HG02970 (cell line): ENCODE measurements around the gene OSTM1.
"Not testable (repeated sequence)": the region's sequence is repeated elsewhere in the genome, so short reads cannot be mapped to it uniquely, and the experiment has no call there.

ENCODE experiments used
- ATAC-seq: cut with Tn5 transposase; IDR thresholded peaks from one replicate; pipeline ENCODE4 v1.9.1; 2021; ENCODE audit warnings: mild to moderate bottlenecking, moderate library complexity, moderate number of reproducible peaks; ENCODE audit not compliant: unreplicated experiment, low FRiP score

Gene OSTM1

DNA sequence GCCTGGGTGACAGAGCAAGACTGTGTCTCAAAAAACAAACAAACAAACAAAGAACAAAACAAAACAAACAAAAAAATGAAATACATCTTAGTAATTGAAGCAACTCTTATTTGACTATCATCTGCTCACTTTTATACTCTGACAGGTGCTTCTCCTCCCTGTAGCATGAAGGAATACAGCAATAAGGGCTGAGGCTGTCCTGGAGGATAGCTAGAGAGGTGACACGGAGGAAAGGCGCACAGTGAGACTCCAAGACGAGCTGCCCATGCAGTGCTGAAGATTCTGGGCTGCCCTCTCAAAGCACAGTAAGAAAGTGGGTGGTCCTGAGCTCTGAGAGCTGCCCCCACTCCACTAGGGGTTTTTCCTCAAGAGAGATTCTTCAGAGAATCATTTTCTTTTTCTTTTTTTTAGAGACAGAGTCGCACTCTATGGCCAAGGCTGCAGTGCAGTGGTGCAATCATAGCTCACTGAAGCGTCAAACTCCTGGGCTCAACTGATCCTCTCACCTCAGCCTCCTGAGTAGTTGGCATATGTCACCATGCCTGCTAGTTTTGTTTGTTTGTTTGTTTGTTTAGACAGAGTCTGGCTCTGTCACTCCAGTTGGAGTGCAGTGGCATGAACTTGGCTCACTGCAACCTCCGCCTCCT lies 50.0 kb downstream of the OSTM1 start:
- no peak for ATAC-seq

- no peak for ATAC-seq
Observed at GRCh38 chr6:108020472-108021116, 53.9 kb downstream of the OSTM1 start.

GRCh38 chr6:108016283-108016682 lies 58.3 kb downstream of the OSTM1 start:
- not testable (repeated sequence) for ATAC-seq

DNA sequence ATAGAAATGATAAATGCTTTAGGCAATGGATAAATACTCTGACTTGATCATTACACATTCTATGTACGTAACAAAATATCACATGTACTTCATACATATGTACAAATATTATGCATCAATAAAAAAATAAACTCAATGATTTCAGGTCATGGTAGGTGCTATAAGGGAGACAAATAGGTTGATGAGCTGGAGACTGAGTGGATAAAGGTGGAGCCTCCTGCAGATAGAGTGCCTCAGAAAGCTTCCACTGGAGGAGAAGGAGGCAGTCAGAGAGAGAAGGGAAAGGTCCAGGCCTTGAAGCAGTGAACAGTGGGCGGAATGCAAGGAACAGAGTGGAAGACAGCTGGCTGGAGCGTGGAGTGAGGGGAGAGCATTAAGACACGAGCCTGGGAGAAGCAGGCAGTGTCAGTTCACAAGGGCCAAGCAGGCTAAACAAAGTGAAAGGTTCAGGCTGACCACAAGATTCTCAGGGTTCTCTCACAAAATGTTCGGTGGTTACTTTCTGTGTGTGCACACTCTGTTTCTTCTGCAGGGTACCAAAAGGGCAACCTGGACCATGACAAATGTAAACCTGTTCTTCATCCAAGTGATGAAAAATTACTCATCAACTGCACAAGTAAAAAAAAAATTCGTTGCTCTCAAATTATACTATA lies 60.6 kb downstream of the OSTM1 start:
- ATAC-seq: no peak

DNA sequence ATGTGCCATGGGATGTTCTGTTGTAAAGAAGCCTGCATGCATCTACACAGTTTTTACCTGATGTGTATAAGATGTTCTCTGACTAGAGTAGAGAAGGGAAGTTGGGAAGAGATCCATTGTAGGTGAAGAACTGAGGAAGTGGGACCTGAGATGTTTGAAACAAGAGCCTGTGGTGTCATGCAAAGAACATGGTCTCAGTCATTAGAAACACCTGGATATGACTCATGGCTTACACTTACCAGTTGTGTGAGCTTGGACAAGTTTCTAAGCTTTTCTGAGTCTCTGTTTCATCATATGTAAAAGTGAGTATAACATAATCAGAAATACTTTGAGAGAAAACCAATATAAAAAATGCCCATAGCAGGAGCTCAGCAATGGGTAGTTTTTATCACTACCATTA lies 64.6 kb downstream of the OSTM1 start:
- no peak for ATAC-seq

- not testable (repeated sequence) for ATAC-seq
Observed at GRCh38 chr6:108009258-108009657, 65.3 kb downstream of the OSTM1 start.

DNA sequence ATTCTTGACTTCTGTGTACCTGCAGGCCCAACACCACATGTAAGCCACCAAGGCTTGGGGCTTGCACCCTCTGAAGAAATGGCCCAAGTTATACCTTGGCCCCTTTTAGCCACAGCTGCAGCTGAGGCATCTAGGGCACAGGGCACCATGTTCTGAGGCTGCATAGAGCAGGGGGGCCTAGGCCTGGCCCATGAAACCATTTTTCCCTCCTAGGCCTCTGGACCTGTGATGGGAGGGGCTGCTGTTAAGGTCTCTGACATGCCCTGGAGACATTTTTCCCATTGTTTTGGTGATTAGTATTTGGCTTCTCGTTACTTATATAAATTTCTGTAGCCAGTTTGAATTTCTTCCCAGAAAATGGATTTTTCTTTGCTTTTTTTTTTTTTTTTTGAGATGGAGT lies 66.2 kb downstream of the OSTM1 start:
- no peak for ATAC-seq

DNA sequence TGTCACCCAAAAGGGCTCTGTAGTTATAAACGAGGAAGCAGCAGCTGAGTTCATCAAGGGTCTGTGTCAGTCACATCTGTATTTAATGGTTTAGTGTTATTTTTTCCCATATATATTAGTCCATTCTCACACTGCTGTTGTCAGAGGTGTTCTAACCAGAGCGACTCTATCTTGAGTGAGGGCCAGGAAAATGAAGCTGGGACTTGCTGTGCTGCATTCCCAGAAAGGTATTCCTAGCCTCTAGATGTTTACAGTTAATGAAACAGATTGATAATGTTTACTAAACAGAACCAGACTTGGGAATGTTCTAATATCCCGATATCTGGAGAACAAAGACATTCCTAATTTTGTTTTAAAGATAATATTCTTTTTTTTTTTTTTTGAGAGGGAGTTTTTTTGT lies 68.6 kb downstream of the OSTM1 start:
- no peak for ATAC-seq

- ATAC-seq: no peak
Observed at GRCh38 chr6:108004861-108005260, 69.7 kb downstream of the OSTM1 start.

GRCh38 chr6:108002365-108003221 lies 71.9 kb downstream of the OSTM1 start:
- no peak for ATAC-seq

DNA sequence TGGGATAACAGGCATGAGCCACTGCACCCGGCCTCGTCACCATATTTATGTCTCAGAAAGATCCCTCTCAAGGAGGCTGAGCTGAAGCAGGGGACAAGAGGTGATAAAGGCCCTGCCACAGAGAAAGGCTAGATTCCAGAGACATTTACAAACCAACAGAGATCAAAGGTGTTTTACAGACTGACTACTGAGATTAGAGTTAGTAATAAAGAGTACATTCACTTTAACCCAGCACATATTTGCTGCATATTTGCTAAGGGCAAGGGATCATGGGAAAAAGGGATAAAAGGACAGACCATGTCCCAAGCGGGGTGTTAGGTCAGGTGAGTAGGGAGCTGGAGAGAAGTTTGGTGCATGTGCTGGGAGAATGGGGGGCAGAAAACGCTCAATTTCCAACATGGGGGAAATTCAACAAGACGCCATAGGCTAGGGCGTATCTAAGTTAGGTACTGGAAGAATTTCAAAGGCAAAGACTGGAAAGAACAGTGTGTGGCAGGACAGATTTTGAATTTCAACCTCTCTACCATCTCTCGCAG lies 72.8 kb downstream of the OSTM1 start:
- ATAC-seq: no peak

DNA sequence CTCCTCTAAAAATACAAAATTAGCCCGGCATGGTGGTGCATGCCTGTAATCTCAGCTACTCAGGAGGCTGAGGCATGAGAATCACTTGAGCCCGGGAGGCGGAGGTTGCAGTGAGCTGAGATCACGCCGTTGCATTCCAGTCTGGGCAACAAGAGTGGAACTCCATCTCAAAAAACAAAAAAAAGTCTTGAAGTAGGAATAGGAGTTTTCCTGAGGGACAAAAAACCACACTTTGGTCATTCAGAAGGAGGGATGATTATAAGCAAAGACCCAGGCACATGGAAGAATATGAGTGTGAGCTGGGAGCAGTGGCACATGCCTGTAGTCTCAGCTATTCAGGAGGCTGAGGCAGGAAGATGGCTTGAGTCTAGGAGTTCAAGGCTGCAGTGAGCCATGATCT lies 74.3 kb downstream of the OSTM1 start:
- not testable (repeated sequence) for ATAC-seq

DNA sequence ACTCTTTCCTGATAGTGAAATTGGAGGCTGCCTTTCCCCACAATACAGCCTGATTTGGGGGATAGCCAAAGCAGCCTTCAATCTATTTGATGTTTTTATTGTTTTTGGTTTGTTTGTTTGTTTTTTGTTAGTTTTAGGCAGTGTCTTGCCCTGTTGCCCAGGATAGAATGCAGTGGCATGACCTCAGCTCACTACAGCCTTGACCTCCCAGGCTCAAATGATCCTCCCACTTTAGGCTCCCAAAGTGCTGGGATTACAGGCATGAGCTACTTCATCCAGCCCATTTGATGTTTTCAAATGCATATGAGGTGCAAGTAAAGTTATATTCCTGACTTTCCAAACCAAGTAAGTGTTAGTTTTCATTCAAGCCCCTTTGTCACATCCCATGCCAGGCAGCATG lies 75.2 kb downstream of the OSTM1 start:
- ATAC-seq: no peak

- no peak for ATAC-seq
Observed at GRCh38 chr6:107991772-107992550, 82.6 kb downstream of the OSTM1 start.
